ENCODE measurements around the gene ELL3.

ELL3 gene

GRCh38 chr15:43793647-43794046 is 16.9 kb upstream of the ELL3 start:
- no peak for TF ChIP-seq CTCF (IDR thresholded peaks at IDR 0.05)

- no peak for TF ChIP-seq CTCF (IDR thresholded peaks at IDR 0.05)
Observed at GRCh38 chr15:43792761-43793476, 16.2 kb upstream of the ELL3 start.

GRCh38 chr15:43791993-43792760 is 15.4 kb upstream of the ELL3 start, which contains the start of gene SERF2:
Gene SERF2 (plus strand): TSS chr15:43792320. CDS start chr15:43792377, 57 bp downstream.
- no peak for TF ChIP-seq CTCF (IDR thresholded peaks at IDR 0.05)

GRCh38 chr15:43789409-43789808 is 12.6 kb upstream of the ELL3 start:
- no peak for TF ChIP-seq CTCF (IDR thresholded peaks at IDR 0.05)

GRCh38 chr15:43779016-43779415 is 2.2 kb upstream of the ELL3 start:
- TF ChIP-seq CTCF (IDR thresholded peaks at IDR 0.05): no peak

- peak; percentile 85 for TF ChIP-seq CTCF (IDR thresholded peaks at IDR 0.05)
Observed at GRCh38 chr15:43777267-43777914, 625 bp upstream of the ELL3 start.

GRCh38 chr15:43776101-43776717 is 557 bp downstream of the ELL3 start:
- TF ChIP-seq CTCF (IDR thresholded peaks at IDR 0.05): no peak
